Activated CD4-positive, alpha-beta T cell treated with anti-CD3 and anti-CD28 coated beads, Interleukin-2, amount 10 ng/mL, durations not matched to agents 7 days and 5 days (primary cell): ENCODE data around the gene SH3RF1. TPM values are rescaled to one million over a fixed set of nuclear protein-coding genes. Genes with fewer than 3 reads are reported as not detected.

ENCODE experiments used
- CTCF ChIA-PET: fragments of 350-600 bp; sonication (Branson Sonifier 250); formaldehyde crosslinking; loops from one replicate; lab custom pipeline; 2021; ENCODE audit warnings: antibody characterized with exemption; lab: Charles Lee
- POLR2A ChIA-PET: fragments of 350-600 bp; sonication (Branson Sonifier 250); formaldehyde crosslinking; loops from one replicate; lab custom pipeline; 2021; ENCODE audit warnings: antibody characterized with exemption; lab: Charles Lee
- DNase-seq: peaks from one replicate; pipeline ENCODE4 v3.0.0-alpha.2; 2020
- H3K27ac Mint-ChIP-seq: one replicate; pipeline ENCODE4 v1.8.0; 2021; ENCODE audit warnings: mild to moderate bottlenecking, moderate library complexity, mixed read lengths
- H3K27me3 Mint-ChIP-seq: one replicate; pipeline ENCODE4 v1.8.0; 2021; ENCODE audit warnings: mixed read lengths
- H3K36me3 Mint-ChIP-seq: one replicate; pipeline ENCODE4 v1.8.0; 2021; ENCODE audit warnings: low read depth, mixed read lengths
- H3K4me1 Mint-ChIP-seq: one replicate; pipeline ENCODE4 v1.8.0; 2021; ENCODE audit warnings: mixed read lengths
- H3K4me3 Mint-ChIP-seq: one replicate; pipeline ENCODE4 v1.8.0; 2021; ENCODE audit warnings: mild to moderate bottlenecking, moderate library complexity, mixed read lengths
- H3K9me3 Mint-ChIP-seq: one replicate; pipeline ENCODE4 v1.8.0; 2021; ENCODE audit warnings: mixed read lengths
- total RNA-seq, 2 experiments: library from RNA; stranded (reverse); gene quantifications; one replicate each; pipeline ENCODE4 v1.2.3, GENCODE V29; 2021

SH3RF1 gene
- total RNA-seq, 2 experiments from 2014 or later = 0.17 TPM

DNA sequence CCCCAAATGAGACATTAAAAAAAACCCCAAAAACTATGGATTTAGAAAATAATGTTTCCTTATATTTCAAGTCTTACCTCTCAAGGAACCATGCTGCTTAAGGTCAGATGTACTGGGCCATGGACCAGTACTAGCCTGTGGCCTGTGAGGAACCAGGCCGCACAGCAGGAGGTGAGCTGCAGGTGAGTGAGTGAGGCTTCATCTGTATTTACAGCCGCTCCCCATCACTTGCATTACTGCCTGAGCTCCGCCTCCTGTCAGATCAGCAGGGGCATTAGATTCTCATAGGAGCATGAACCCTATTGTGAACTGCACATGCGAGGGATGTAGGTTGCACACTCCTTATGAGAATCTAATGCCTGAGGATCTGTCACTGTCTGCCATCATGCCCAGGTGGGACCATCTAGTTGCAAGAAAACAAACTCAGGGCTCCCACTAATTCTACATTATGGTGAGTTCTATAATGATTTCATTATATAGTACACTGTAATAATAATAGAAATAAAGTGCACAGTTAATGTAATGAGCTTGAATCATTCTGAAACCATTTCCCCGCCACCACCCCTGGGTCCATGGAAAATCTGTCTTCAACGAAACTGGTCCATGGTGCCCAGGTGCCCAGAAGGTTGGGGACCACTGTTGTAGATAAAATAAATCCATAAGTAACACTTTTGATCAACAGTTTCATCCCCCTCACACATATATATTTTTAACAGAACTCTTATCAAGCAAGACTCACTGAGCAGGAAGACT, 155.4 kb downstream of the SH3RF1 start:
- Mint-ChIP-seq H3K27ac (no peak overlapping the region), H3K4me3 (no peak overlapping the region), H3K9me3 (no peaks in the 10 kb centered on the region), H3K4me1 (no peaks in the 10 kb centered on the region), H3K36me3 (no peaks in the 10 kb centered on the region), H3K27me3 (no peaks in the 10 kb centered on the region)
- ChIA-PET CTCF (no interaction called here), POLR2A (no interaction called here)
- DNase-seq = no peak

DNA sequence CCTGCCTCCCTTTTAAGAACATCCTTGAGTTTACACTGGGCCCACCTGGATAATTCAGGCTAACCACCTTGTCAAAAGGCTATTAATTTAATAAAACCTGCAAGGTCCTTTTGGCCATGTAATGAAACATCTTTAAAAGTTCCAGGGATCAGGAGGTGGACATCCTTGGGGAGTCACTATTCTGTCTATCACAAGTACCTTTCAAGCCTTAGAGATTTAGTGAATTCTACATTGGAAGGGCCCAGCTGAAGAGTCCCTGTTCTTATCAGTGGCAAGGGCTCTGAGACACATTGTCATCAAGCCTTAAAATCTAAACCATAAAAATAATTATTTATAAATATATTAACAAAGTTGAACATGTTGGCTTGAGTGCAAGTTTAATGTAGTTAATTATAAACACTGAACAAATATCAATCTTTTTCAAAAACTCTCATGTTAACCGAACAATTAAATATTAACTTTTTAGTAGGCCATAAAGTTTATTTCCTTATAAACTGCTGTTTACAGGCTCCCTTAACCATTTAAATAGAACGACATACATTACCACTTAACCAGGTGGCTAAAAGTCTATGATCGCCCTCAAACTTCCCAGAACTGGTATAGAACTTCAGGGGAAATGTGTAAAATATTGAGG, 156.3 kb downstream of the SH3RF1 start:
- Mint-ChIP-seq H3K36me3 (no peaks in the 10 kb centered on the region), H3K4me1 (no peaks in the 10 kb centered on the region), H3K9me3 (no peaks in the 10 kb centered on the region), H3K4me3 (no peak overlapping the region), H3K27me3 (no peaks in the 10 kb centered on the region), H3K27ac (no peak overlapping the region)
- ChIA-PET CTCF (no interaction called here), POLR2A (no interaction called here)
- DNase-seq = no peak

DNA sequence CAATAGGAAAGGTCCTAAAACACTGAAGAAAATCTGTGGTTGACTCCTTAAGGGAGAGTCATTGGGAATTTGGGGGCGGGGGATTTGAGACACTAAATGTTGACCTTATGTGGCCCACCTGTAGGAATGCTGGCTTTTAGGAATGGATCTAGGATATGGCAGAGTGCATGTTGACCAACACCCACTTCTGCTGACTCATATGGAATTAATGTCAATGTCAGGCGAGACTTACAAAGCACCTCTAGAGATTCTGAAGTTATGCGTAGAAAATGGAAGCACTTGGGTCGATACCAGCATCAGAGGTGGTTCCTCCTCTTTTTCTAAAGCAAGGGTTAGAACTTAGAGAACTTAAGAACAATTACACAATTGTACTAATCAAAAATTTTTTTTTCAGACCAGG, 160.1 kb downstream of the SH3RF1 start:
- CTCF ChIA-PET = interaction anchor here (0.6 kb wide), 1 partner anchor 20 kb away, joined by 3 read pairs; no protein-coding TSS in a partner anchor

DNA sequence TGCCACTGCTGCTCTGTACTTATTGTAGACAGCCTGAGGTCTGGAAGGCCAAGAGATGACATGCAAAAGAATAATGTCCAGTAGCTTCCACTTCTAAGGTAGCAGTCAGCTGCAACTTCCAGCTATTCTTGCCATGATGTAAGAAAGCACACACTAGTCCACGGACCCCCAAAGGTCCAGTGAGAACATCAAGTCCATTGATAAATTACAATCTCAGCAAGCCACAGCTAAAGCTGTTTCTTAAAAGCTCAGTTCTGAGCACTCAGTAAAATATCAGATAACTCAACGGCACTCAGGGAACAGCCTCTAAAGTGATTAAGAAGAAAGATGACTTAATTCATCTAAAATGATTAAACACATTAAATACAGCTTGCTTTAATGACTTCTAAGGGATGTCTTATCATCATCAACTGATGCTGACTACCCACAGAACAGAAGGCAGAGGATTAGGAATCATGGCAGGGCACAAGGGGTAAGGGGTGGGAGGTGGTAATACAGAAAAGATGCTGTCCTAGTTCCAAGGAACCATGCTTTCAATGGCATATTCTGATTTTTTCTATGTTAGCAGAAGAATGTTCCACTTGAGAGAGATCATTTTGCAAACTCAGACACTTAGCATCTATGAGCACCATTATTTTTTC, 161.6 kb downstream of the SH3RF1 start:
- Mint-ChIP-seq H3K36me3 (no peaks in the 10 kb centered on the region), H3K4me1 (no peaks in the 10 kb centered on the region), H3K9me3 (no peaks in the 10 kb centered on the region), H3K27ac (no peak overlapping the region), H3K27me3 (no peaks in the 10 kb centered on the region), H3K4me3 (no peak overlapping the region)
- POLR2A ChIA-PET = no interaction called here
- no peak for DNase-seq
- CTCF ChIA-PET = interaction anchor here (0.6 to 1.3 kb wide), 2 partner anchors 15 kb away, joined by 3 to 4 read pairs; no protein-coding TSS in a partner anchor

More for the DNA sequence above, 160.1 kb downstream of the SH3RF1 start:
- DNase-seq = no peak
- POLR2A ChIA-PET = no interaction called here
- Mint-ChIP-seq H3K27me3 (no peaks in the 10 kb centered on the region), H3K9me3 (no peaks in the 10 kb centered on the region), H3K4me1 (no peaks in the 10 kb centered on the region), H3K27ac (no peak overlapping the region), H3K36me3 (no peaks in the 10 kb centered on the region), H3K4me3 (no peak overlapping the region)

DNA sequence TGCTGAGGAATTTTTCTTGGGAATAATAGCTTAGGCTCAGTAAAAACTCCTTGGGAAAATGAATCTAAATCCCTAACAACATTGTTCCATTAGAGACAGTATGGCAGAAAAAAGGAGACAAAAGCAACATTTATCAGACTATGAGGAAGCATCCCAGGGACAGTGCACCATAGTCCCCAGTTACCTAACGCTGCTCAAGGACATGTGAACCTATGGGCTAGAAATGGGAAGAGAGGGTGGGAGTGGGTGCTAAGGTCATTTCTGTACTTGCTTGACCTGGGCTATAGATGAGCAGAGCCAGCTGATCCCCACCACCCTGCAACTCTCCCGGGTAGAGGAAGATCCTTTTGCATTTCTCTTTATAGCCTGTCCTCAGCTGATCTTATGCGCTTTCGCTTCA, 162.5 kb downstream of the SH3RF1 start:
- no peak for DNase-seq
- H3K4me1 Mint-ChIP-seq = no peaks in the 10 kb centered on the region
- no peaks in the 10 kb centered on the region for H3K27me3 Mint-ChIP-seq
- H3K27ac Mint-ChIP-seq = no peak overlapping the region
- no peaks in the 10 kb centered on the region for H3K9me3 Mint-ChIP-seq
- no peak overlapping the region for H3K4me3 Mint-ChIP-seq
- POLR2A ChIA-PET = no interaction called here
- no peaks in the 10 kb centered on the region for H3K36me3 Mint-ChIP-seq
- CTCF ChIA-PET = interaction anchor here (0.6 to 1.3 kb wide), 2 partner anchors 14 to 16 kb away, joined by 3 to 4 read pairs; no protein-coding TSS in a partner anchor

DNA sequence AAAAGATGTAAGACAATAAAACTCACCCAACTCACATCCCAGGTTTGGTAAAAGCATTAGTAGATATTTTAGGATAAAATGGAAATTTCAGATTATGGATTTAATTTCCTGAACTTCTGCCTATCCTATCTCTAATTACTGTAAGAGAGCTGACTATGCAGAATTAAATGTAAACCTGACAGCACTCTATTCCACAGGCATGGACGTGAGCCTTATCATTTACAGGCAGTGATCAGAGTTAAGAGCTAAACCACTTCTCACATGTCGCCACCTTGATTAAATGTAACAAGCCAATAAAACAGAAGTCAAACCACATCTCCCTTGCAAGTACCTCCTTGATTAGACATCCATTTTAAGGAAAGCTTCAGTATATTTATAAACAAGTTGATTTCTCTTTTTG, 163.2 kb downstream of the SH3RF1 start:
- DNase-seq = no peak
- ChIA-PET CTCF (interaction anchor here (1.3 kb wide), 1 partner anchor 17 kb away, joined by 3 read pairs; no protein-coding TSS in a partner anchor), POLR2A (no interaction called here)
- H3K4me3 Mint-ChIP-seq = no peak overlapping the region
- H3K9me3 Mint-ChIP-seq = no peaks in the 10 kb centered on the region
- no peak overlapping the region for H3K27ac Mint-ChIP-seq
- no peaks in the 10 kb centered on the region for H3K4me1 Mint-ChIP-seq
- H3K36me3 Mint-ChIP-seq = no peaks in the 10 kb centered on the region
- H3K27me3 Mint-ChIP-seq = no peaks in the 10 kb centered on the region

DNA sequence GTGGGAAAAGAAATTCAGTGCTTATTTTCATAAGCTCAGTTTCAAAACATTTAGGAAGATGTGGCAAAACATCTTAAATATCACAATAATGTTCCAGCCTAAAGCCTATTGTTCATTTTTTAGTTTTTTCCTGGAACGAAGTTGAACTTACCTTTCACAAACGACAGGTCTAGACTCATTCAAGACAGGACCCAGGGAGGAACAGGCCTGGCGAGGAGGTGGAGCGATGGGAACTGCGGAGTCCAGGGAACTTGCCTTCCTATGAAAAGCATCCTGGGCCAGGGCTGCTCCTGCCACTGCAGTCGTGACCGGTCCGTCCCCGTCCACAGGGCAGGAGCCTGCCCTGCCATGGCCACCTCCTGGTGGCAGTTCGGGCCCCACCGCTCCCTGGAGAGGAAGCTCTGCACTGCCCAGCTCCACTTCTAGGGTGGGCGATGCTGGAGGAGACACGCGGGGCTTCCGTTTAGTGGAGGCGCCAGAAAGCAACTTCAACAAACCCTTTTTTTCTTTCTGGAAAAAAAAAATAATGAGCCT, 164.0 kb downstream of the SH3RF1 start:
- DNase-seq = no peak
- no peaks in the 10 kb centered on the region for H3K36me3 Mint-ChIP-seq
- H3K4me3 Mint-ChIP-seq = no peak overlapping the region
- H3K27ac Mint-ChIP-seq = no peak overlapping the region
- no peaks in the 10 kb centered on the region for H3K27me3 Mint-ChIP-seq
- H3K4me1 Mint-ChIP-seq = no peaks in the 10 kb centered on the region
- ChIA-PET CTCF (interaction anchor here (1.0 kb wide), 1 partner anchor 17 kb away, joined by 3 read pairs; no protein-coding TSS in a partner anchor), POLR2A (no interaction called here)
- H3K9me3 Mint-ChIP-seq = no peaks in the 10 kb centered on the region

DNA sequence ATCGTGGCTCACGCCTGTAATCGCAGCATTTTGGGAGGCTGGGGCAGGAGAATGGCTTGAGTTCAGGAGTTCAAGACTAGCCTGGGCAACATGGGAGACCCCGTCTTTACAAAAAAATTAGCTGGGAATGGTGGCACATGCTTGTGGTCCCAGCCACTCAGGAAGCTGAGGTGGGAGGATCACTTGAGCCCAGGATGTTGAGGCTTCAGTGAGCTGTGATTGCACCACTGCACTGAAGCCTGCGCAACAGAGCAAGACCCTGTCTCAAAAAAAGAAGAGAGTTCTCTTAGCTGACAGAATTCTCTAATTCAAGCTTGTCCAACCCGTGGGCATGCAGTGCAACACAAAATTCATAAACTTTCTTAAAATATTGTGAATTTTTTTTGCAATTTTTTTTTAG, 165.1 kb downstream of the SH3RF1 start:
- Mint-ChIP-seq H3K36me3 (no peaks in the 10 kb centered on the region), H3K9me3 (no peaks in the 10 kb centered on the region), H3K27me3 (no peaks in the 10 kb centered on the region), H3K27ac (no peak overlapping the region), H3K4me3 (no peak overlapping the region), H3K4me1 (no peaks in the 10 kb centered on the region)
- ChIA-PET POLR2A (no interaction called here), CTCF (interaction anchor here (0.6 kb wide), 1 partner anchor 25 kb away, joined by 3 read pairs; no protein-coding TSS in a partner anchor)
- no peak for DNase-seq

DNA sequence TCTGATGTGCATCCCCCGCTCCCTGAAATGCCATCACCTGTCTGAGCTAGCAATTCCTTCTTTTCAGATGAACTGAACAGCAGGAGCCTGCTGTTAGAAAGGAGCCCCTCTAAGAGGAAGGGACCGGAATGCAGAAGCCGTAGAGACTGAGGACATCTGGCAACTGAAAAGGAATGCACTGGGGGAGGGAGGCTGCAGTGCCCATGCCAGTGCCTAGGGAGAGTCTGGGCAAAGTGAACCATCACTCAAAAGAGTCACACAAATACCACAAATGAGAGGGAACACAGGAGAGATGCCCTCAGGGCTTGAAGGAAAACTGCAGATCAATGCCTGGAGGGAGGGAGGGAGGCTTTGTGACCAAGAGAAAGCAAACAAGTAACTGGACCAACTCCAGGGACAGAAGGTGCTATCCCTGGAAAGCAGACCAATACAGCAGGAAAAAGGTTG, 166.8 kb downstream of the SH3RF1 start:
- ChIA-PET CTCF (no interaction called here), POLR2A (no interaction called here)
- Mint-ChIP-seq H3K27ac (no peak overlapping the region), H3K4me3 (no peak overlapping the region), H3K27me3 (no peaks in the 10 kb centered on the region), H3K9me3 (no peaks in the 10 kb centered on the region), H3K4me1 (no peaks in the 10 kb centered on the region), H3K36me3 (no peaks in the 10 kb centered on the region)
- no peak for DNase-seq

DNA sequence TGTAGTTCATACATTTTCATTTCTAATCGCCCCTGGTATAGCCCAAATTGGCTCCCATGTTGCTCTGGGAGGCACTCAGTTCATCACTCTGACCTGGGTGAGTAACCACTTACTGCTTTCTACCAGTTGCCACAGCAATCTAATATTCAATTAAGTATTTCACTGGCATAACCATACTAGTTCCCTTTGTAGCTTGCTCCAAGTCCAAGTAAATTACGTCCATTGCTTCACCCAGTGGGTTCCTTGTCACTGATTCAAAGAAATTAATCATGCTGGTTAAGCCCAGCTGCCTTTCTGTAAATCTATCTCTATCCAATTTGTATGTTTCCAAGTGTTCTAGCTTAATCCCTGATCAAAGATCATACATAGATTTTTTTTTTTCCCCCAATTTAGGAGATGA, 168.7 kb downstream of the SH3RF1 start:
- no peaks in the 10 kb centered on the region for H3K36me3 Mint-ChIP-seq
- POLR2A ChIA-PET = no interaction called here
- CTCF ChIA-PET = interaction anchor here (0.7 kb wide), 1 partner anchor 149 kb away, joined by 3 read pairs; no protein-coding TSS in a partner anchor
- no peak for DNase-seq
- H3K4me1 Mint-ChIP-seq = no peaks in the 10 kb centered on the region
- no peaks in the 10 kb centered on the region for H3K9me3 Mint-ChIP-seq
- no peak overlapping the region for H3K4me3 Mint-ChIP-seq
- no peaks in the 10 kb centered on the region for H3K27me3 Mint-ChIP-seq
- no peak overlapping the region for H3K27ac Mint-ChIP-seq

DNA sequence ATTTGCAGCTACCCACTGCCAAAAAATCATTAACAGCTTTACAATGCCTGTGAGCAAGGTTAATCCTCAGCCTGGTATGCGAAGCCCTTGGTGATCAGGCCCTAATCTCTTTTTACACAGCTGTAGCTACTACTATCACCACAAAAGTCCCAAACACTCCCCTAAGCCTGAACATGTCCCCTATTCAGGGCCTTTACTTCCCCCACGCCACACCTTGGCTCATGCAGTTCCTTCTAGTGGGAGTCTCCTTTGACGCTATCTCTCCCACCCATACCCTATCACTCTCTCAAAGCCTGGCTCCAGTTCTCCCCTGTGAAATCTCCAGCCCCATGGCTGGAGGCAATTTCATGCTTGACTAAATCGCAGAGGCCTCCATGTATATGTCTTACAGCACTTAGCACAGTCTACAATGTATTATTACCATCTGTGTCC, 170.1 kb downstream of the SH3RF1 start:
- H3K4me3 Mint-ChIP-seq = no peak overlapping the region
- DNase-seq = no peak
- no peaks in the 10 kb centered on the region for H3K9me3 Mint-ChIP-seq
- no peaks in the 10 kb centered on the region for H3K4me1 Mint-ChIP-seq
- ChIA-PET CTCF (no interaction called here), POLR2A (no interaction called here)
- H3K27ac Mint-ChIP-seq = no peak overlapping the region
- no peaks in the 10 kb centered on the region for H3K27me3 Mint-ChIP-seq
- H3K36me3 Mint-ChIP-seq = no peaks in the 10 kb centered on the region

DNA sequence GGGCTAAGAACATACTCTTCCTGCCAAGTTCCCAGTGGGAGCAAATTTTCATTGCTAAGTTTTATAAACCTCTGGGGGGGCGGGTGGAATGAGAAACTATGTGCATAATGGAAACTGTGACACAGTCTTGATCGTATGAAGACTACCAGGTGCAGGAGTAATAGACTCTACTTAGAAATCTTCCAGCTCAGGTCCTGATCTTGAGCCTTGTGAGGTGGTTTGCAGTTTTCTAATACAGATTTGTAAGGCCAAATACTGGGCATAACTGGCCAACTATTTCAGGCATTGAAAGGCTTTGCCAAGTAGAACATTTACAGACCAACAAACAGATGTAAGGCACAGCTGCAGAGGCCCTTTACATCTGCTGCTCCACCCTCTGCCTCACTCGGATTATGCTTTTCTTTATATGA, 171.0 kb downstream of the SH3RF1 start:
- no peaks in the 10 kb centered on the region for H3K4me1 Mint-ChIP-seq
- H3K27me3 Mint-ChIP-seq = no peaks in the 10 kb centered on the region
- H3K9me3 Mint-ChIP-seq = no peaks in the 10 kb centered on the region
- H3K36me3 Mint-ChIP-seq = no peaks in the 10 kb centered on the region
- H3K4me3 Mint-ChIP-seq = no peak overlapping the region
- H3K27ac Mint-ChIP-seq = no peak overlapping the region
- ChIA-PET CTCF (interaction anchor here (0.9 to 1.0 kb wide), 2 partner anchors 15 to 20 kb away, joined by 3 to 6 read pairs; no protein-coding TSS in a partner anchor), POLR2A (no interaction called here)
- no peak for DNase-seq
